ENCODE results near the gene CELF2.

The CELF2 gene

GRCh38 chr10:11256896-11257295, 239.2 kb downstream of the CELF2 start:
- in situ Hi-C loops (cut with MboI; ENCODE audit: low pct_unique_long_range_greater_than_20kb, low sequenced_read_pairs, unreplicated experiment) = no loop called here
- DNase-seq (ENCODE audit: low spot score) = no peak
- no peak for TF ChIP-seq CTCF (IDR thresholded peaks at IDR 0.05; ENCODE audit: extremely low read depth, insufficient read depth, missing control alignments)

- DNase-seq (ENCODE audit: low spot score) = no peak
- TF ChIP-seq CTCF (IDR thresholded peaks at IDR 0.05; ENCODE audit: extremely low read depth, insufficient read depth, missing control alignments) = no peak
- in situ Hi-C loops (cut with MboI; ENCODE audit: low pct_unique_long_range_greater_than_20kb, low sequenced_read_pairs, unreplicated experiment) = no loop called here
These were observed 239.9 kb downstream of the CELF2 start for GRCh38 chr10:11257440-11258090.

GRCh38 chr10:11260170-11260569, 242.5 kb downstream of the CELF2 start:
- no peak for DNase-seq (ENCODE audit: low spot score)
- in situ Hi-C loops (cut with MboI; ENCODE audit: low pct_unique_long_range_greater_than_20kb, low sequenced_read_pairs, unreplicated experiment) = no loop called here
- TF ChIP-seq CTCF (IDR thresholded peaks at IDR 0.05; ENCODE audit: extremely low read depth, insufficient read depth, missing control alignments) = no peak

GRCh38 chr10:11261143-11261542, 243.5 kb downstream of the CELF2 start:
- no peak for DNase-seq (ENCODE audit: low spot score)
- in situ Hi-C loops (cut with MboI; ENCODE audit: low pct_unique_long_range_greater_than_20kb, low sequenced_read_pairs, unreplicated experiment) = no loop called here

GRCh38 chr10:11261687-11262493, 244.2 kb downstream of the CELF2 start:
- no peak for TF ChIP-seq CTCF (IDR thresholded peaks at IDR 0.05; ENCODE audit: extremely low read depth, insufficient read depth, missing control alignments)
- peak; percentile 29 for DNase-seq (ENCODE audit: low spot score)
- in situ Hi-C loops (cut with MboI; ENCODE audit: low pct_unique_long_range_greater_than_20kb, low sequenced_read_pairs, unreplicated experiment) = no loop called here

More at GRCh38 chr10:11261143-11261542, 243.5 kb downstream of the CELF2 start:
- no peak for TF ChIP-seq CTCF (IDR thresholded peaks at IDR 0.05; ENCODE audit: extremely low read depth, insufficient read depth, missing control alignments)

GRCh38 chr10:11262494-11263345, 245.0 kb downstream of the CELF2 start:
- in situ Hi-C loops (cut with MboI; ENCODE audit: low pct_unique_long_range_greater_than_20kb, low sequenced_read_pairs, unreplicated experiment) = no loop called here
- no peak for DNase-seq (ENCODE audit: low spot score)
- no peak for TF ChIP-seq CTCF (IDR thresholded peaks at IDR 0.05; ENCODE audit: extremely low read depth, insufficient read depth, missing control alignments)

All from GM13977 (cell line).